Stimulated activated CD4-positive, alpha-beta T cell treated with anti-CD3 and anti-CD28 coated beads, TNF-alpha, amount 100 ng/mL, for 24 hours (primary cell): ENCODE data around the gene CD58.

Source experiments
- DNase-seq, 3 experiments: peaks; one replicate each; pipeline ENCODE4 v3.0.0-alpha.2; 2020; ENCODE audit warnings: low read depth in 3 of 3

CD58 gene

DNA sequence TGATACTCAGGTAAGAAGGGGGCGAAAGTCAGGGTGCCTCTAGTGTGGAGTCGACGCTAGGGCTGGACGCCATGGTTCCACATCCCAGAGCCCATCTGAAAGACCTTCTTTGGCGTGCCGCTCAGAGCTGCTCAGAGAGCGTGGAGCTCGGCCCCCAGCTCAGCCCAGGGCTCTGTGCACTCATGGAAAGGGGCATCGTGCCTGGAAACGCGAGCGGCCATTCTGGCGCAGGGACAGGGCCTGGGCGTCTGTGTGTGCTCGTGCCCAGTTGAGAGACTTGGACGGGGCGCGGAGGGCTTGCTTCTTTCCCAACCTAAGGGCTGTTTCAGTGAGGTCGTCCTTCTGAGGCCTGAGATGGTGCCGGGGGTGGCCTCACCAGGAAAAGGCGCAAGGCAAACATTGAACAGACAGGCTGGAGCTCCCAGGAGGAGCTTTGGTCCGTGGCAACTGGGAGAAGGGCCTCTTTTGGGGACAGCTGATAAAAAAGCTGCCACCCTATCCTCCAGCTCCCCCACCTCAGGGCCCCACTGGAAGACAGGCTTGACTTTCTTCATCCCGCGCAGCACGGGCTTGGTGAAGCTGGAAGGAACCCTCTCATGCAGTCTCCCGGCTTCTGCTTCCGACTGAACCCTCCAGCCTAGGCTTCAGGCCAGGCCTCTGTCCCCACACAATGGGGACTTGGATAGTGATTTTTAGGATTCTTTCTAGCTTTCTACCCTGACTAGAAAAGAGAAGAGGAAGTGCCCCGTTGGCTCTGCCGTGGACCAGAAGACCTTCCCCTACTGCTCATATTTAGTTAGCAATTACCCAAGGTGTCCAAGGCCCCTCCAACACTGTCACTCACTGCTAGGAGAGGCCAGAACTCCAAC is 77.1 kb downstream of the CD58 start:
- DNase-seq: no peak

DNA sequence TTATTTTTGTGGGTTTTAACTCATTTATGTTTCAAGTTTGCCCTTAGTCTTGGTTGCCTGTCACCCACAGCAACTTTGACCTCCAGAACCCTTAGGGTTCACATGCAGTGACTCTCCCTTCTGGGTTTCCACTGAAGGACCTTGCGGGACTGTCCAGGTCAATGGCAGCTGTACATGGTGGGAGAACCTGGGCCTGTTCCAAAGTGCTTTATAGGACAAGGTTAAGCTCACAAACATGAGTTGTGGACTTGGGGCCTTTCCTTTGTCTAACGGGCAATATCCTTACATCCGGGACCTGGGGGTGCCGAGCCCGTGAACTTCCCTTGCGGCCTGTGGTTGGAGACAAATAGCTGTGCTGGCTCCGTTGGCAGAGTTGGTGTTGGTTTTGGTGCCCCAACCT is 77.8 kb downstream of the CD58 start:
- DNase-seq: no peak

DNA sequence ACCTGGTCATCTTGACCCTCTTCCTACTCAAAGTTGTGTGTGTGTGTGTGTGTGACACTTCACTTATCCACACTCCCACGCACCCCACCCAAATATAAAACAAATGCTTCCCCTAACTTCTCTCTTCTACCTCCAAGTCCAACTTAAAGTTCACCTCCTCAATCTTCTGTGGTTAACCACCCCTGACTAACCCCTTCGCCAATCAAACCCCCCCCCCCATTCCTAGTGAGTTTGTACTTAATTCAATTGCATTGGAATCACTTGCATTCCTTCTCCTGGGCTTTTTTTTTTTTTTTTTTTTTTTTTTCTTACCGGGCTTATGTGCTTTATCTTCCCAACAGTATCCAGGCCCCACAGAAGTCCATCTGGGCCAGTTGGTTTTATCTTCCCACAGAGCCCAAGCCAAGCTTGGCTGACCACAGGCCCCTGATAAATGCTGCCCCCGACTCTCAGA is 78.4 kb downstream of the CD58 start:
- DNase-seq: no peak

DNA sequence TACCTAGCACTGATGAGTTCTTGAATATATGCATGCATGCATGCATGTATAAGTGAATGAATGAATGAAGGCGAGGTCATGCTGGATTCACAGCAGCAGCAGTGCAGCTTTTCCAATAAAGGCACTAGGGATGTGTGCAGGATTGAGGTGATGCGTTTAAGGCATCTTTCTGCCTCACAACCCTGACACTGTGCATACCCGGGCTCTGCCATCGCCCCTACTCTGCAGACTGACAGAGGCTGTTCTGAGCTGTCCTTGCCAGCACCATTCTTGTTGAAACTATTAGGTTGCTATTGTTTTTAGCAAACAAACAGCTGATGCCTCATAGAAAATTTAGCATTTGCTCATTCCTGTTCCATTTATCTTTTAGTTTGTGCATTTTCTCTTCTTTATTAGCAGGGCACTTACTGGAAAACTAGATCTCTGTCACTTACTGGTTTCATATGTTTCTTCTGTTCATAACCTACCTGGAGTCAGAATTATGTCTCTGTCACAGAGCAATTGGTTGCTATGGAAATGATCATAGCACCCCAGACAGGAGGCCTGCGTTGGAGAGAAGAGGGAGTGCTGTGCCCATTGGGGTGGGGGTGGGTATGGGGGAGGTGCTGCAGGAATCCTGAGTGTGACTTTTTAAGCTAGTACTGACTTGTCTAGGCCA is 79.0 kb downstream of the CD58 start:
- no peak for DNase-seq

DNA sequence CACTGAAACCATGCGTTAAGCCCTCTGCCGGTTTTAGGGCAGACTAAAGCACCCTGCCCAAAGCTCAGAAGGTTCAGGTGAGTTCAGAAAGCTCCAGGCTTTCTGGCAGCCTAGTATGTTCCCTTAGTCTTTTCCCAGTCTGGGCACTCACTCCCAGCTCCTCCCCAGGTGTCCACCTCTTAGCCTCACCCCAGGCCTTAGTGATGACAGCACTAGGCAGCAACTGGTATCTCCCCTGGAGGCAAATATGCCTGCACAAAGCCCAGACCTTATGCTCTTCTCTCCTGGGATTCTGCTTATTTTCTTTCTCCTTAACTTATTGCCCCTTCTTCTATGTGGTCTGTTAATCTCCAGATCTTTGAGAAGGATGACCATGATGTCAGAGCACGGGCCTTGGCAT is 80.2 kb downstream of the CD58 start:
- no peak for DNase-seq

DNA sequence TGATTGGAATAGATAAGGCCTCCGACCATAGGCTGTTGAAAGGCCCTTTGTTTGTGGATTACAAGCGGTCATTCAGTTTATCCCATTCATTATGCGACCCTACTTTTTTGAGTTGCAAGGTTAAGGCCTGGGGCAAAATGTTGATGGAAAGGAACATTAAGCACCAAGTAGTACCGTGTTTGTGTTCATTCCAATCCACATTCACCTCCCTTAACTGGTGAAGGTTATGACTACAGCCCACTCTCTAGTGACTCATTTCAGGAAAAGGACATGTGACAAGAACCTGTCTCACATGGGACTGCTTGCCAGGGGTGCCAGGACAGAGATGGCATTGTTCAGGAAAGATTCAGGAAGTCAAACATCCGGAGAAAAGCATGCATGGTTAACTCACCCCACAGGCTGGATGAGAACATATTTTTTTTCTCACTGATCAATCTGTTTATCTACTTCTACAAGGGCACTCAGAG is 81.6 kb downstream of the CD58 start:
- DNase-seq: no peak

DNA sequence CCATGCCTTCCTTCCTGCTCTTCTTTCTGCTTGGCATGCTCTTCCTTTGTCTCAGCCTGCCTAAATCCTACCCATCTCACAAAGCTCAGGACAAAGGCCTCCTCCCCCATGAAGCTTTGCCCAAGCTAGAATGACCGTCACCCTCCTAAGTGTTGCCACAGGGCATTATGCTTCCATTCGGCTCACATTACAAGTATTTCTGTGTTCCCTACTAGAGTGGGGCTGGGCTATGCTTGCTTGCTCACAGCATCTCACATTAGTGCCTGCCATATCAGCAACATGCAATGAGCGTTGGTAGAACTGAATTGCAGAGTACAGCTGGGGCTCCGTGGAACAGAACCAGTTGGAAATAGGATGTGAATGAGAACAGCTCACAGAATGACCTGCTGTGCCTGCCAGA is 82.8 kb downstream of the CD58 start:
- no peak for DNase-seq

DNA sequence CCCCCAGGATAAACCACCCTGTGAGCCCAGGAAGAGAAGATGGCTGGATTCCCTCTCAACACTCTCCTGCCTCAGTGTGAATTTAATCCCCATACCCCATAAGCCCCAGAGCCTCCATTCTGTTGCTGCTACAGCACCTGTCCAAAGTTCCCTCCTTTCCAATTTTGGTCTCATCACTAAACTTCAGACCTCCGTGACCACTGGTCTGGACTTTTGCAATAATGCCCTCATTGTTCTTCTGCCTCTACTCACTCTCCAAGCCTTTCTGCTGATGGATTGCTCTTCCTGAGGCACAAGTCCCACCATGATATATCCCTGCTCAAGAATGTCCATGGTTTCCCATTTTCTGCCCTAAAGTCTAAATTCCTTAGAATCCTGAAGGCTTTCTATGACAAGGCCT is 83.2 kb downstream of the CD58 start:
- DNase-seq: no peak

DNA sequence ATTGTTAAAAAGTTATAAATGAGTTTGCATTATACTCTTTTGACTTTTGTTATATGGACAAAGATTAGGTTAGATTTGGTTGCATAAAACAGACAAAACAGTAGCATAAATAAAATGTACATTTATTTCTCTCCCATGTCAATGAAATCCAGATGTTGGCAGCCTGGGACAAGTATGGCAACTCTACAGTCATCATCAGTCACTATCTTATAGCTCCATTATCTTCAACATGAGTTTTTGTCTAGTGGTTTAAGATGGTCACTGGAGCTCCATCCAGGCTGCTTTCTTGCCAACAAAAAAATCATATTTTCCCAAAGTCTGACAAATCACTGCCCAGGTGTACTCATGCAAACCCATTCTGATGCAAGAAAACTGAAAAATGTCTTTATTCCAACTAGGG is 83.8 kb downstream of the CD58 start:
- no peak for DNase-seq

DNA sequence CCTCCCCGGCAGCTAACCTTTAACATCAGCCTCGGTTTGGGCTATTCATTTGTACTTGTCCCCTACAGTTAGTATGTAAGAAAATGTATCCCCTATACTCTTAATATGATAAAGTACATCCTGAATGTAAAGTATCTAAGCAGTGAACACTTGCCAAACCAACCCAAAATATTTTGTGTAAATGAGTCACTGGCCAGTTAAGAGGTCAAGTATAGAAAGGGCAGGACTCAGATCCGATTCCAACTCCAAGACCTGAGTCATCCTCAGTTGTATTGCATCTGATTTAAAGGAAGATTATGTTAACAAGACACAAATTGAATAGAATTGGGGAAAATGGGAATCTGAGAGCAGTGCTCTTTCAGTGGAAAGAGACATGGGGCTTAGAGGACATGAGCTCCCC is 84.4 kb downstream of the CD58 start:
- DNase-seq: no peak

DNA sequence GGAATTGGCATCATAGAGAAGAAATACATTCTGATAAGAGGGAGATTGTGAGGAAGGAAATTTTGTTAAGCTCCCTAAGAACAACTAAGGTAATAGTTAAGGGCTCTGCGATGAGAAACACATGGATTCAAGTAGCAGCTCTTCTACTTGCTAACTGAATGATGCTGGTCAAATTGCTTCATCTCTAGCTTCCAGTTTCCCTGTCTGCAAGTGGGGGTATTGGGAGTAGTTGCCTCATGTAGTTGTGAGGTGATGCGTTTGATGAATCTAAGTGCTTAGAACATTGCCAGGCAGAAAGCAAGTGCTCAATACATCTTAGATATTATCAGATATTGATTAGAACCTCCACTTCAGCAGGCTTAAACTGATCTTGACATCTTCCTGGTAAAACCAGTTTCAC is 84.8 kb downstream of the CD58 start:
- no peak for DNase-seq

DNA sequence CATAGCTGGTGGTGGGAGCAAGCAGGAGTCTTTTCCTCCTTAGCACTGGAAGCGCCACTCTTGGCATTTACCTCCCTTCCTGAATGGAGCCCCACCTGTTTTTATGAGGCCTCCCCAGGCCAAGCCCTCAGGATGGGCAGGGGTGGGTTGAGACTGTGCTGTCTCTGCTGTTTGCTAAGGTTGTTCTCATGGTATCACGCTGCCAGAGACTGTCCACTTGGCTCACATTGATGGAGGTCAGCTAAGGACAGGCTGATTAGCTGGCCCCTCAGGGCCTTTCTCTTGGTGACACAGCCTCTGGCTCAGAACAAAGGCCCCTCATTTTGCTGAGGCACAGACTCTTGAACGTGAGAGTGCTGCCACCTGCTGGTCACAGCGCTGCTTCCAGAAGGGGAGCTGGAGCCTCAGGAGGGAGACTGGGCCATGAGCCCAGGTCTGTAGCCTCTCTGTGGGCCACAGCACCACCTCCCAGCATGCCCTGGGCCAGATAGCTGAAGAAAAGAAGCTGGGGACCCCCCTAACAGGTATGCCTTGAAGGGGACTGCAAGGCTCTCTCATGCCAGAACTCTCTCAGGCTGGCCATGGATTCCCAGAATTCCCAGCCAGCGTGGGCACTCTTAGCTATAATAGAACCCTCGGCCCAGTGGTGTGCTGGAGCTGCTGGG is 85.6 kb downstream of the CD58 start:
- peak; percentile 73 to 84 (median 82) for DNase-seq

DNA sequence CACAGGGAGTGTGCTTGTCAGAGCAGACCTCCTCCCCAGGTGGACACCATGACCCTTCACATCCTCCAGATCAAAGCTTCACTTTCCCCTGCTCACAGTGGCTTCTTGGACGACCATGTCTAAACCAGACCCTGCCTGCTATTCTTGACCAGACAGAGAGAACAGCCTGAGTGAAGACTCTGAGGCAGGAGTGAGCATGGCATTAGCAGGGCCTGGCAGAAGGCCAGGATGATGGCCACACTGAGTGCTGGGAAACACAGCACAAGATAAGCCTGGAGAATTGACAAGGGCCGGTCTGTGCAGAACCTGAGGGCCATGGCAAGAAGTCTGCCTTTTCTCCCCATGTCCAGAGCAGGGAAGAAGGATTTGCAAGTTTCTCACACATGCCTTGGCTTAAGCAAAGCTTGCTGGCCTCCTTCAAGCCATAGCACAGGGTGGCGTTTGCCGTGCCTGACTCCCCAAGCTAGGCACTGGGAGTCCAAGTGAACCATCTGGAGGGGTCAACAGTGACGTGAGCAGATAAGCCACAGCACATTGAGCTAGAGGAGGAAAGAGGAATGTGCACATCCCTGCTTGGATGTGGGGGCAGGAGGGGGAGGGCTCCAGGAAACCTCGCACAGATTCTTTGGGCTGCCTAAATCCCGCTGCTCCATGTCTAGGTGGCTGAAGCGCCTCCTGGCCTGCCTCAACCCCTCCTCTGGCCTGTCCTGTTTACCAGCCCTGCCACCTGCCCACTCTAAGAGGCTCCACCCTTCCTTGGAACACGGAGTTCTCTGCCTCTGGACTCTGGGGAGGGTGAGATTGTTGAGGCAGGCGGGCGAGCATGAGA is 87.1 kb downstream of the CD58 start:
- no peak for DNase-seq

DNA sequence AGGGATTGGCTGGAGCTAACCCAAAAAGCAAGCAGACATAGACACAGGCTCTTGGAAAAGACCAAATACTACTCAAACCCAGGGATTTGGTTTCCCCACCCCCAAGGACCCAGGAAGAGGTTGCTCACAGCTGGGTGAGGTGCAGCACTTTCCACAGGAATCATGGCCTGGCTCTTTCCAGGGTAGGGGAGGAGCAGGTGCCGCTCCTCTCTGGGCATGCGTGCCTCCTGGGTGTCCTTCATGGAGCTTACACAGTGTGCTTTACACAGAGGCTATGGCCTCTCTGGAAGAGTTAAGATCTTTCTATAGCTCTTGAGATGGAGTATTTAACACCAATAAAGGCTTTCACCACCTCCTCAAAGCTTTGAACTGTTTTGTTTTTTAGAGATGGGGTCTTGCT is 88.3 kb downstream of the CD58 start:
- DNase-seq: no peak

DNA sequence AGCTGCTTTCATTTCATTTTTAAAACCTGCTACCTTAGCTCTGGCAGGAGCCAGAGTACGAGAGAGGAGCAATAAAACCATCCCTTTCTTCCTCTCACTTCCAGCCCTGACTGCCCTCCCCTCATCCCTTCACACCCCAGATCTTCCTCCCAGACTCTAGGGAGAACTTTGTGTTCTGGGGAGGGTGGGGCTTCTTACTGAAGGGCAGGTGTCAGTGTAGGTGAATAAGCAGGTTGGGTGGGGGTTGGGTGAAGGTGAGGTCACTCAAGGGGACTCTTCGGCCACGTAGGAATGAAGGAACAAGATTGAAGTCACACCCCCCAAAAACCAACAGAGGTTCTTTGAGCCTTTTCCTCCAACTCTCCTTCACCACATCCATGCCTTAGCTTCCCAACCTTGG is 88.9 kb downstream of the CD58 start:
- DNase-seq: no peak

DNA sequence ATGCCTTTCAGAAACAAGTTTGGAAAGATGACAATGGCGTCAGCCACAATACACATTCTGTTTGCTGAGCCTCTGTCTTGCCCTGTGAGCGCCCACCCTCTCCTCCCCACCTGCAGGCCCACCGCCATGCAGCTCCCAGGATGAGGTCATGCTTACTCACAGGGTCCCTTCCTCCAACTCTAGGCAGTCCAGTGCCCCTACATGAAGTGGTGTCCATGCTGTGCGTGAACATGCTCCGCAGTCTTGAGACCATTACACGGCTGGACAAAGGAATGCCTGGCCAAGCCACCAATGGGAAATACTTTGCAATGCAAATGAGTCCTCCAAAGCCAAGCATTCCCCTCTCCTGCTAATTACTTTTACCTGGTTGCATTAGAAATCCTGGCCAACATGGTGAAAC is 92.2 kb downstream of the CD58 start:
- DNase-seq: no peak

DNA sequence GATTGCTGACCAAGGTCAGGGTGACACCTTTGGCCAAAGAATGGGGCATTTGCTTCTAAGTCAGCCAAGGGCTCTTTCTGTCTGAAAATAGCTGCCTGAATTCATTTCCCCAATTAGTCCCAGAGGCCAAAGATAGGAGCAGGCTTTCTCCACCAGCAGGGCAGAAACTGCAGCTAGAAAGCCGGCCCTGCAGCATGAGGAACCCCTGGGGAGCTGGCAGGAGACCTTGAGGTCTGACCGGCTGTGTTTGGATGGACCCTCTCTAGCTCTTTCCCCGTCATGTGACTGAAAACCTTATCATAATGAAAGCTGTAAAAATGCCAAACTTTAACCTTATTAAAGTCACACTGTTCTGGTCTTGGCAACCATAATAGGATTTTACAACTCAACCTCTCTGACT is 93.4 kb downstream of the CD58 start:
- no peak for DNase-seq

DNA sequence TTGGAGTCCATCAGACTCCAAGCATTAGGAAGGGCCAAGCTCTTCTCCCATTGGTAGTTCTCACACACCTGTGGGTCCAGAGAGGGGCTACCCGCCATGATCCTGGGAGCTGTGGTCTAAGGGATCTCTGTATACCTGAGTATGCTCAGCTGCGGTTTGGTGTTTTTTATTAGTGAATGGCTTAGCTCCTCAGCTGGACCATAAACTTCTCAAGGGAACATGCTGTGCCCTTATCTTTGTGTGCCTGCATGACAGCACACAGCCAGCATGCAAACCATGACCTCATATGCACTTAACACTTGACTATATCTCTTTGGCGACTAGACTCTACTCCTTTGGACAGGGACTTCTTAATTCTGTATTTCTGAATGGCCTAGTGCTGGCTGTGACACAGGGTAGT is 94.5 kb downstream of the CD58 start:
- no peak for DNase-seq

DNA sequence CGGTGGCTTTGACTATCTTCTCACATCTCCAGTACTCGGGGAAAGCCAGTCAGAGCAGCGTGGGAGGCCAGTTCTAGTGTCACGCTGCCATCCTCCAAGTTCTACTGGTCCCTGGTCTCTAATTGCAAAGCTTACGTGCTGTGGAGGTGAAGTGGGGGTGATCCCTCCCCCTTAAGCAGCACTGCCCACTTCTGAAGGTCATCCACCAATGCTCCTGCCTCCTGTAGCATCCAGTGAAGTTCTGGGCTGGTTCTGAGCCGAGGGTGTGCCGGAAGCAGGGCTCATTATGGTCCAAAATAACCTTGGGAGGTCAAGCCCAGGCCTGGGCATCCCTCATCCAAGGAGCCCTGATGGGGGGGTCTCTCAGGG is 95.0 kb downstream of the CD58 start:
- DNase-seq: no peak

DNA sequence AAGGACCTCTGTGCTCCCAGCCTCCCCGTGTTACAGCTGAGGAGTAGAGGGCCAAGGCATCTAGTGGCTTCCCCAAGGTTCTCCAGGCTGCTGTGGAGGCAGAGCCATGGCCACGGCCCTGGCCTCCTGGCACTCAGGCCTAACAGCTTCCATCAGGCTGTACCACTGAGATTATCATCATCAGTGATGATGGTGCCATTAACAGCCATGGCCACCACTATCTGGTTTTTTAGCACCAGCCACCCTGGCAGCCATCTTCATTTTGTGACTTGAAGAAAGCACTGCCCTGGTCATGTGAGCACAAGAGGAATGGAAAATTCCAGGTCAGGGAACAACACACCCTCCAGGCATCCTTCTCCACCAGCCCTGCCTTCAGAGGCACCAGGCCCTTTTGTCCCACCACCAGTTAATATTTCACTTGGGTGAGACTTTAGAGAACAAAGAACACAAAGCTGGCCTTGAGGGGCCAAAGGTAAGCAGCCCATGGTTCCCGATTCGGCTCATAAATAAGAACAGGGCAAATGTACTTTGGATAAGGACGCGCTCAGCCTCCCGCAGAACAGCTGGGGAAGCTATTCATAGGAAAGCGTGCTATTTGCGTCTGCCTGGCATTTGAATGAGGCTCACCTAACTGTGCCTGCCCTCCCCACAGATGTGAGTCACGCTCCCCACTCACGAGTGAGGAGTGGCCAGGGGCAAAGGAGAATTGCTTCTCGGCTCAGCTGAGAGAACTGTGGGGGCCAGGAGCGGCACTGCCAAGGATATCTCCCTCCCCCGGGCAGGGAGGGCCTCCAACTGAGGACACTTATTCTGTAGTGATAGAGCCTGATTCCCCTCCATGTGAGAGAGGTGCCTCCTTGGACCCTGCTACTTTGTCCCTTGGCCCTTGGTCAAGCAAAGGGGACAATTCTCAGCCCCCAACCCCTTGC is 95.6 kb downstream of the CD58 start:
- DNase-seq: no peak

DNA sequence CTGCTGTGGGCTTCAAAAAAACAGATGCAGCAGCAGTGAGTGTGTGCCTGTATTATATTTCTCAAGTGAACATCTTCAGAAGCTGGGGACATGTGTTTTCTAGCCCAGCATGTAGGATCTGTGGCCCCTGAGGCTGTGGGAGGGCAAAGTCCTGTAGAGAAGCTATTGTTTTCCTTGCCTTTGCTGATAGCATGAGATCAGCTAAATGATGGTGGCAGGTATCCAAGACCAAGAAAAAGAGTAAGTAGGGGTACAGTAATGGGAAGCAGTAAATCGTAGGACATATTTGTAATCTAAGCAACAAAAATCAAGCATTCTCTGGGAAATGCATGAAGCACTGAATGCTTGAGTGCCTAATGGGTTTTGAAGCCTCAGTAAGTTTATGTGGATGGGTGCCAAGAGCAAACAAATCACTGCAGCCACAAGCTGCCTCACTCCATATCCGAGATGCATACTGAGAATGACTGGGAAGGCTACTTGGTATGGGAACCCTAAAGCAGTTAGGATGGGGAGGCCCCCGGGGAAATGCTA is 98.3 kb downstream of the CD58 start:
- DNase-seq: no peak
